H1 (cell line): ENCODE measurements around the gene RANBP9. TPM values are rescaled to one million over a fixed set of nuclear protein-coding genes. Genes with fewer than 3 reads are reported as not detected.

Source experiments
- CTCF ChIA-PET: fragments of 300-600 bp; sonication (Branson Sonifier 250); formaldehyde crosslinking; loops from one replicate; lab custom pipeline; 2021; ENCODE audit not compliant: partially characterized antibody; lab: Charles Lee
- POLR2A ChIA-PET: fragments of 300-600 bp; sonication (Branson Sonifier 250); formaldehyde crosslinking; loops from one replicate; lab custom pipeline; 2021; ENCODE audit warnings: inconsistent platforms; ENCODE audit not compliant: partially characterized antibody; lab: Charles Lee
- DNase-seq, 2 experiments: peaks; one replicate each; pipeline versions ENCODE4 v3.0.0 to v3.0.0-alpha.2; 2010 to 2022; ENCODE audit warnings: low spot score in 2 of 2, low read depth in 1 of 2, mixed read lengths in 1 of 2
- FAIRE-seq: peaks from 2 replicates; lab custom pipeline; 2011; peaks lifted over from hg19 to GRCh38; lab: Jason Lieb, UNC
- H2AFZ ChIP-seq: 2 replicates; pipeline ENCODE4 v1.8.1; 2012; ENCODE audit warnings: low read length, inconsistent platforms
- H2AK5ac ChIP-seq: 2 replicates; pipeline ENCODE4 v1.6.1; 2013; ENCODE audit warnings: low read depth, low read length
- H2BK120ac ChIP-seq: replicated peaks from 2 replicates; pipeline ENCODE3; 2013; ENCODE audit warnings: low read depth, low read length, inconsistent platforms
- H2BK12ac ChIP-seq: 2 replicates; pipeline ENCODE4 v1.6.1; 2013; ENCODE audit warnings: low read depth, low read length
- H2BK15ac ChIP-seq: 2 replicates; pipeline ENCODE4 v1.6.1; 2013; ENCODE audit warnings: low read length
- H2BK20ac ChIP-seq: 2 replicates; pipeline ENCODE4 v1.6.1; 2013; ENCODE audit warnings: low read length
- H2BK5ac ChIP-seq: 2 replicates; pipeline ENCODE4 v1.6.1; 2013; ENCODE audit warnings: low read depth, low read length
- H3K14ac ChIP-seq: 2 replicates; pipeline ENCODE4 v1.6.1; 2013; ENCODE audit warnings: inconsistent platforms; ENCODE audit not compliant: insufficient read length
- H3K18ac ChIP-seq: 2 replicates; pipeline ENCODE4 v1.6.1; 2013; ENCODE audit warnings: low read length; ENCODE audit errors: extremely low read depth
- H3K23ac ChIP-seq: 2 replicates; pipeline ENCODE4 v1.6.1; 2013; ENCODE audit warnings: inconsistent platforms; ENCODE audit not compliant: insufficient read length
- H3K23me2 ChIP-seq: 2 replicates; pipeline ENCODE4 v1.6.1; 2013; ENCODE audit warnings: low read depth, low read length
- H3K27ac ChIP-seq: 2 replicates; pipeline ENCODE4 v1.6.1; 2011; ENCODE audit warnings: low read depth, low read length, inconsistent platforms
- H3K27me3 ChIP-seq, 4 experiments: replicated peaks in 1 of 4; 1 replicate in 1 of 4; 2 replicates in 3 of 4; pipeline versions ENCODE4 v1.6.1 to v1.8.1; 2011 to 2013; ENCODE audit warnings: low read length in 3 of 4, mild to moderate bottlenecking in 3 of 4, inconsistent platforms in 2 of 4, mixed read lengths in 2 of 4, moderate library complexity in 1 of 4; ENCODE audit not compliant: control insufficient read depth in 3 of 4, insufficient read depth in 3 of 4; ENCODE audit errors: extremely low read depth in 1 of 4
- H3K36me3 ChIP-seq, 4 experiments: 2 replicates each; pipeline versions ENCODE4 v1.6.1 to v1.8.1; 2011 to 2013; ENCODE audit warnings: mild to moderate bottlenecking in 4 of 4, low read length in 3 of 4, moderate library complexity in 2 of 4, control low read depth in 1 of 4, inconsistent platforms in 1 of 4; ENCODE audit not compliant: insufficient read depth in 4 of 4, control insufficient read depth in 2 of 4
- H3K4ac ChIP-seq: replicated peaks from 2 replicates; pipeline ENCODE3; 2013; ENCODE audit warnings: low read length, low read depth, mixed read lengths, inconsistent platforms; ENCODE audit not compliant: insufficient read length
- H3K4me1 ChIP-seq, 4 experiments: replicated peaks in 1 of 4; 1 replicate in 1 of 4; 2 replicates in 3 of 4; pipeline versions ENCODE4 v1.6.1 to v1.8.1; 2011 to 2013; ENCODE audit warnings: low read length in 3 of 4, inconsistent platforms in 2 of 4, mixed read lengths in 1 of 4; ENCODE audit not compliant: insufficient read depth in 4 of 4, control insufficient read depth in 3 of 4
- H3K4me2 ChIP-seq, 2 experiments: 2 replicates each; pipeline versions ENCODE4 v1.6.1 to v1.8.1; 2011 to 2013; ENCODE audit warnings: low read depth in 2 of 2, low read length in 2 of 2, control low read depth in 1 of 2, inconsistent platforms in 1 of 2, mild to moderate bottlenecking in 1 of 2; ENCODE audit not compliant: insufficient read depth in 1 of 2
- H3K4me3 ChIP-seq, 4 experiments: fragments of 200-600, 300-600 bp in 1 of 4; sonication (generic), shearing (Covaris generic), sonication (Bioruptor Twin) in 1 of 4; 2 replicates each; pipeline versions ENCODE4 v1.5.1 to v1.8.1; 2011 to 2016; ENCODE audit warnings: low read length in 4 of 4, low read depth in 3 of 4, control low read depth in 2 of 4, inconsistent platforms in 2 of 4, mild to moderate bottlenecking in 2 of 4, mixed read lengths in 1 of 4, moderate library complexity in 1 of 4; ENCODE audit not compliant: insufficient read depth in 2 of 4; ENCODE audit errors: extremely low read depth in 1 of 4
- H3K56ac ChIP-seq: replicated peaks from 2 replicates; pipeline ENCODE3; 2013; ENCODE audit warnings: low read depth, mild to moderate bottlenecking, mixed read lengths, low read length, inconsistent platforms; ENCODE audit not compliant: insufficient read length
- H3K79me1 ChIP-seq: 2 replicates; pipeline ENCODE4 v1.6.1; 2013; ENCODE audit warnings: low read depth, low read length, control low read depth
- H3K79me2 ChIP-seq, 2 experiments: 2 replicates each; pipeline versions ENCODE4 v1.6.1 to v1.8.1; 2012 to 2013; ENCODE audit warnings: low read length in 2 of 2, mild to moderate bottlenecking in 2 of 2, inconsistent platforms in 1 of 2; ENCODE audit not compliant: insufficient read depth in 2 of 2, control insufficient read depth in 1 of 2
- H3K9ac ChIP-seq, 4 experiments: replicated peaks in 1 of 4; 1 replicate in 1 of 4; 2 replicates in 3 of 4; pipeline versions ENCODE4 v1.6.1 to v1.8.1; 2011 to 2013; ENCODE audit warnings: low read depth in 3 of 4, low read length in 3 of 4, control low read depth in 2 of 4, mild to moderate bottlenecking in 2 of 4, moderate library complexity in 2 of 4, inconsistent platforms in 1 of 4; ENCODE audit errors: extremely low read depth in 1 of 4
- H3K9me3 ChIP-seq, 2 experiments: 2 replicates each; pipeline versions ENCODE4 v1.6.1 to v1.8.1; 2012 to 2013; ENCODE audit warnings: mild to moderate bottlenecking in 2 of 2, moderate library complexity in 2 of 2, control low read depth in 1 of 2, inconsistent platforms in 1 of 2, low read depth in 1 of 2, low read length in 1 of 2, mixed read lengths in 1 of 2; ENCODE audit not compliant: insufficient read depth in 2 of 2
- H4K20me1 ChIP-seq, 2 experiments: replicated peaks in 1 of 2; 2 replicates each; pipeline versions ENCODE3 to v1.8.1; 2011 to 2013; ENCODE audit warnings: inconsistent platforms in 2 of 2, low read length in 2 of 2, mild to moderate bottlenecking in 1 of 2; ENCODE audit not compliant: insufficient read depth in 2 of 2, control insufficient read depth in 1 of 2
- H4K5ac ChIP-seq: 2 replicates; pipeline ENCODE4 v1.6.1; 2013; ENCODE audit warnings: low read length, low read depth, mixed read lengths, inconsistent platforms; ENCODE audit not compliant: insufficient read length
- H4K8ac ChIP-seq: 2 replicates; pipeline ENCODE4 v1.8.0; 2013; ENCODE audit warnings: mild to moderate bottlenecking, moderate library complexity, low read length, inconsistent platforms; ENCODE audit not compliant: insufficient read depth; ENCODE audit errors: extremely low read depth
- H4K91ac ChIP-seq: replicated peaks from 2 replicates; pipeline ENCODE3; 2013; ENCODE audit warnings: low read length, mixed read lengths, inconsistent platforms; ENCODE audit not compliant: insufficient read length
- CBX5 ChIP-seq: fragments of 300-800, 300-1000 bp; sonication (generic); IDR thresholded peaks from 2 replicates; pipeline ENCODE4 v1.7.1; 2016; ENCODE audit warnings: antibody characterized with exemption, low read length, low read depth
- CHD1 ChIP-seq: IDR thresholded peaks from 2 replicates; pipeline ENCODE4 v1.6.1; 2012; ENCODE audit warnings: low read depth, low read length, improper control_type of control experiment
- CHD2 ChIP-seq: IDR thresholded peaks from 2 replicates; pipeline ENCODE4 v1.6.1; 2012; ENCODE audit warnings: low read length, improper control_type of control experiment
- KDM1A ChIP-seq: fragments of 200-600, 300-600 bp; sonication (generic); IDR thresholded peaks from 2 replicates; pipeline ENCODE4 v1.7.1; 2016; ENCODE audit warnings: mild to moderate bottlenecking, low read length, borderline replicate concordance
- WGBS, 2 experiments: shearing (Covaris generic) in 1 of 2; methylation state at CpG; one replicate each; pipeline versions ENCODE4 v1.1.6 to v1.1.7; 2013 to 2015; ENCODE audit warnings: low lambda C conversion rate in 2 of 2, mixed read lengths in 2 of 2, inconsistent platforms in 1 of 2, low coverage in 1 of 2, missing lambda C conversion rate in 1 of 2; ENCODE audit not compliant: insufficient replicate concordance in 2 of 2, insufficient coverage in 1 of 2, insufficient read length in 1 of 2; ENCODE audit errors: extremely low coverage in 1 of 2, missing lambda C conversion rate in 1 of 2; 5-methylcytosine and 5-hydroxymethylcytosine counted together
- polyA plus RNA-seq, 7 experiments: library from polyadenylated mRNA; depleted of rRNA in 3 of 7; stranded (reverse) in 5 of 7; unstranded in 2 of 7; fragments of >200 nt in 5 of 7; fragments of 200-250 nt in 2 of 7; gene quantifications; 1 replicate in 5 of 7; 2 replicates in 1 of 7; 4 replicates in 1 of 7; pipeline versions ENCODE4 v1.2.1 to v1.2.3, GENCODE V29; 2011 to 2013; ENCODE audit warnings: missing spikeins in 2 of 7, mixed read lengths in 2 of 7
- total RNA-seq: library from RNA; stranded (reverse); fragmentation: NEBNext Ultra II Directional; extraction: Animal tissue kit (Norgen Biotek cat#: 25700); gene quantifications from 2 replicates; pipeline ENCODE4 v1.2.1, GENCODE V29; 2021

The RANBP9 gene
- total and polyA plus RNA-seq, 2 of the 8 experiments (the other 6 are each of a cell fraction or from before 2014, with no cell fraction given), result 13.0 to 36.7 TPM

DNA sequence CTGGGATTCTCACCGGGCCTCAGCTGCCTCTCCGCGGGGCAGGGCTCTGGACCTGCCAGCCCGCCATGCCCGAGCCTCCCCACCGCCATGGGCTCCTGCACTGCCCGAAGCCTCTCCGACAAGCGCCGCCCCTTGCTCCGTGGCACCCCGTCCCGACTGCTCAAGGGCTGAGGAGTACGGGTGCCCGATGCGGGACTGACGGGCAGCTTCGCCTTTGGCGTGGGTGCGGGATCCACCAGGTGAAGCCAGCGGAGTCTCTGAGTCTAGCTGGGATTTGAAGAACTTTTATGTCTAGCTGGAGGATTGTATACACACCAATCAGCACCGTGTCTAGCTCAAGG, 5.3 kb upstream of the RANBP9 start:
- H3K56ac ChIP-seq, result no peak overlapping the region
- TF ChIP-seq CHD1, result no peak
- TF ChIP-seq CBX5, result no peak
- TF ChIP-seq CHD2, result no peak
- TF ChIP-seq KDM1A, result no peak
- DNase-seq (no peak), FAIRE-seq (no peak)
- no peak overlapping the region for H2BK12ac ChIP-seq
- H3K36me3 ChIP-seq, result peaks cover 0 to 7% (median 0%) of the 10 kb centered on the region in 4 experiments; a peak in 2 of 8 replicates
- no peak overlapping the region for H3K18ac ChIP-seq
- ChIA-PET CTCF (interaction anchor here (0.7 to 1.6 kb wide), 2 partner anchors 9 to 11 kb away, joined by 3 to 5 read pairs; no protein-coding TSS in a partner anchor), POLR2A (no interaction called here)
- no peak overlapping the region for H3K4me2 ChIP-seq
- peaks cover 8 to 18% of the 10 kb centered on the region in 2 experiments for H3K9me3 ChIP-seq
- no peak overlapping the region for H3K23ac ChIP-seq
- no peaks in the 10 kb centered on the region for H3K27me3 ChIP-seq
- H3K4me3 ChIP-seq, result no peak overlapping the region
- H2AK5ac ChIP-seq, result no peak overlapping the region
- H4K20me1 ChIP-seq, result no peaks in the 10 kb centered on the region
- 0 out of 2 replicates have a peak, but pooled peaks cover 3% of the 10 kb centered on the region for H3K23me2 ChIP-seq
- H3K27ac ChIP-seq, result no peak overlapping the region
- H4K5ac ChIP-seq, result no peak overlapping the region
- no peaks in the 10 kb centered on the region for H3K4me1 ChIP-seq
- H4K8ac ChIP-seq, result no peak overlapping the region
- no peak overlapping the region for H3K14ac ChIP-seq
- no peak overlapping the region for H2BK120ac ChIP-seq
- H4K91ac ChIP-seq, result no peak overlapping the region
- no peak overlapping the region for H2AFZ ChIP-seq
- no peaks in the 10 kb centered on the region for H3K79me1 ChIP-seq
- H2BK20ac ChIP-seq, result no peak overlapping the region
- H2BK15ac ChIP-seq, result no peak overlapping the region
- no peak overlapping the region for H2BK5ac ChIP-seq
- no peak overlapping the region for H3K9ac ChIP-seq
- WGBS, 2 experiments, result 98% methylated on average over 13 of the region's 22 CpGs; no CpG with 5 or more reads in 1 of the 2 experiments
- H3K79me2 ChIP-seq, result no peaks in the 10 kb centered on the region
- no peak overlapping the region for H3K4ac ChIP-seq
